Fibroblast of lung (primary cell): ENCODE data around the gene SPHK2. TPM values are rescaled to one million over a fixed set of nuclear protein-coding genes. Genes with fewer than 3 reads are reported as not detected.

ENCODE experiments used
- DNase-seq, 2 donors: peaks; one replicate each; pipeline versions ENCODE4 v3.0.0 to v3.0.0-alpha.2; 2010; ENCODE audit warnings: low read depth in 2 of 2
- H2AFZ ChIP-seq: 2 replicates; pipeline ENCODE4 v1.5.1; 2012; ENCODE audit warnings: low read length, control low read depth, inconsistent platforms
- H3K27ac ChIP-seq: 2 replicates; pipeline ENCODE4 v1.5.1; 2011; ENCODE audit warnings: low read length, control low read depth; ENCODE audit not compliant: insufficient read depth
- H3K27me3 ChIP-seq: 2 replicates; pipeline ENCODE4 v1.5.1; 2011; ENCODE audit warnings: mild to moderate bottlenecking, low read length; ENCODE audit not compliant: control insufficient read depth, insufficient read depth
- H3K36me3 ChIP-seq: 2 replicates; pipeline ENCODE4 v1.5.1; 2011; ENCODE audit warnings: low read length; ENCODE audit not compliant: control insufficient read depth, insufficient read depth
- H3K4me1 ChIP-seq: 2 replicates; pipeline ENCODE4 v1.5.1; 2011; ENCODE audit warnings: low read length; ENCODE audit not compliant: control insufficient read depth, insufficient read depth; ENCODE audit errors: extremely low read depth
- H3K4me2 ChIP-seq: 2 replicates; pipeline ENCODE4 v1.5.1; 2011; ENCODE audit warnings: low read length, control low read depth; ENCODE audit not compliant: insufficient read depth; ENCODE audit errors: extremely low read depth
- H3K4me3 ChIP-seq, 4 experiments: fragments of 200-600 bp in 1 of 4; sonication (generic) in 1 of 4; replicated peaks in 1 of 4; 2 replicates each; pipeline ENCODE4 v1.5.1; 2011 to 2016; ENCODE audit warnings: low read length in 4 of 4, low read depth in 3 of 4, mild to moderate bottlenecking in 3 of 4, control low read depth in 2 of 4, inconsistent platforms in 1 of 4, mixed read lengths in 1 of 4; ENCODE audit not compliant: insufficient read depth in 1 of 4; ENCODE audit errors: control extremely low read depth in 1 of 4
- H3K79me2 ChIP-seq: 2 replicates; pipeline ENCODE4 v1.5.1; 2012; ENCODE audit warnings: mild to moderate bottlenecking, low read length, inconsistent platforms; ENCODE audit not compliant: control insufficient read depth, insufficient read depth
- H3K9ac ChIP-seq: 2 replicates; pipeline ENCODE4 v1.5.1; 2011; ENCODE audit warnings: mild to moderate bottlenecking, low read length, control low read depth; ENCODE audit not compliant: insufficient read depth
- H3K9me3 ChIP-seq: 2 replicates; pipeline ENCODE4 v1.5.1; 2012; ENCODE audit warnings: low read depth, low read length; ENCODE audit not compliant: control insufficient read depth, insufficient read depth
- H4K20me1 ChIP-seq: 2 replicates; pipeline ENCODE4 v1.5.1; 2011; ENCODE audit warnings: low read length; ENCODE audit not compliant: control insufficient read depth, insufficient read depth; ENCODE audit errors: extremely low read depth
- CTCF ChIP-seq, 2 donors: IDR thresholded peaks in 1 of 2; conservative IDR thresholded peaks in 1 of 2; 1 replicate in 1 of 2; 2 replicates in 1 of 2; pipeline ENCODE4 v1.5.1; 2011 to 2012; ENCODE audit warnings: low read length in 2 of 2, control low read depth in 1 of 2, inconsistent platforms in 1 of 2, low read depth in 1 of 2, mild to moderate bottlenecking in 1 of 2
- EZH2 ChIP-seq: IDR thresholded peaks from 2 replicates; pipeline ENCODE4 v1.5.1; 2012; ENCODE audit warnings: low read length, control low read depth, mild to moderate bottlenecking; ENCODE audit errors: missing control alignments
- polyA plus RNA-seq, 2 donors: library from polyadenylated mRNA; depleted of rRNA in 1 of 2; stranded (reverse) in 1 of 2; unstranded in 1 of 2; fragments of >200 nt; gene quantifications; 2 replicates each; pipeline ENCODE4 v1.2.1, GENCODE V29; 2011 to 2012; ENCODE audit warnings: missing spikeins in 1 of 2
- total RNA-seq: library from RNA; depleted of rRNA; stranded (reverse); fragments of >200 nt; gene quantifications from 2 replicates; pipeline ENCODE4 v1.2.1, GENCODE V29; 2014

Gene SPHK2
- total and polyA plus RNA-seq, 2 donors (not counting 1 experiment from before 2014, with no cell fraction given) = 3.4 to 9.6 TPM

DNA sequence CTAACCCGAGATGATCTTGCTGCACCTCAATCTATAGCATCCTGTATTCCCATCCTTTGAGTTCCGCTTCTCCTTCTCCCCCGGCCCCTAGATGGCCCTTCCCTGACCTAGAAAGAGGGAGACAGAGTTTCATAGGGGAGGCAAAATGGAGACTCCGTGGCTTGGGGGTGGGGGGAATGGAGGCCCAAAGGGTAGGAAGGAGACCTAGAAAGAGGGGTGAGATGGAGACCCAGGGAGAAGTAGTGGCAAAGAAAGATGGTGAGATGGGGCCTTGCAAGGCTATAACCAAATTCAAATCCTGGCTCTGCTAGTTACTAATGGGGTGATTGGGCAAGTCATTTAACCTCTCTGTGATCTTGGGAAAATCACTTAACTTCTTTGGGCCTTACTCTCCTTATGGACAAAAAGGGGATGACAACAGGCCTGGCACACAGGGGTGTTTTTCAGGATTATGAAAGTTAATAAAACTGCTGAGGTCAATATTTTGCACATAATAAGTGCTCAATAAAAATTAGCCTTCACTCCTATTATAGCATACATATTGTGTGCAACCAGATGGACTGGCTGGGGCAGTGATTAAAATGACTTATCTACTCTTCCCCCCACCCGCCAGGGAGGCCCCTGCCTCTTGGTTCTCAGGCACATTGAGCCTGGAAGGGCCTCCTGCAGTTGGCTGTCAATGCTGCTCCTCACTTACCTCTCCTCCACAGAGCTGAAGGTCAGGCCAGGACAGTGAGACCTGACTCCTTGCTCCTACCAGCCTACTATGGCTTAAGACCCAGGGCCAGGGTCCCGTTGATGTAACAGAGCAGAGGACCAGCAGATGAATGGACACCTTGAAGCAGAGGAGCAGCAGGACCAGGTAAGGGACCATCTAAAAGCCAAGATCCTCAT lies 633 bp downstream of the SPHK2 start:
- peak in 1 of 2 donors; percentile 48 for DNase-seq
- TF ChIP-seq CTCF (conservative IDR thresholded peaks at IDR 0.05 in 1 of 2, IDR thresholded peaks at IDR 0.05 in 1 of 2; ENCODE audit: low read depth in 1 of 2, low read length in 2 of 2) = no peak
- TF ChIP-seq EZH2 = no peak

GRCh38 chr19:48623556-48624066 lies 4.3 kb downstream of the SPHK2 start:
- Histone ChIP-seq H3K4me2 (peak overlapping the region; percentile 97), H3K4me3 (peak overlapping the region; percentile 38 to 77 (median 48)), H3K36me3 (peaks cover 2% of the 10 kb centered on the region), H2AFZ (peak overlapping the region; percentile 85), H3K27me3 (no peaks in the 10 kb centered on the region), H3K4me1 (peaks cover 7% of the 10 kb centered on the region), H3K9me3 (no peaks in the 10 kb centered on the region), H3K9ac (peak overlapping the region; percentile 44), H4K20me1 (no peaks in the 10 kb centered on the region), H3K79me2 (peaks cover 6% of the 10 kb centered on the region), H3K27ac (peak overlapping the region; percentile 67)
- TF ChIP-seq CTCF (conservative IDR thresholded peaks at IDR 0.05 in 1 of 2, IDR thresholded peaks at IDR 0.05 in 1 of 2; ENCODE audit: low read depth in 1 of 2, low read length in 2 of 2) = no peak
- no peak for TF ChIP-seq EZH2
- DNase-seq = no peak

More for the DNA sequence above, 633 bp downstream of the SPHK2 start:
- peak overlapping the region; percentile 65 for H2AFZ ChIP-seq
- H3K79me2 ChIP-seq = peaks cover 37% of the 10 kb centered on the region
- peaks cover 25% of the 10 kb centered on the region for H3K36me3 ChIP-seq
- peaks cover 19% of the 10 kb centered on the region for H3K4me1 ChIP-seq
- H3K4me2 ChIP-seq = peak overlapping the region; percentile 94
- H3K9me3 ChIP-seq = no peaks in the 10 kb centered on the region
- peak overlapping the region; percentile 58 to 94 (median 72) for H3K4me3 ChIP-seq
- H4K20me1 ChIP-seq = peaks cover 2% of the 10 kb centered on the region
- H3K9ac ChIP-seq = peak overlapping the region; percentile 78
- H3K27me3 ChIP-seq = no peaks in the 10 kb centered on the region
- peak overlapping the region; percentile 88 for H3K27ac ChIP-seq

- Histone ChIP-seq H3K27me3 (no peaks in the 10 kb centered on the region), H3K9me3 (no peaks in the 10 kb centered on the region), H3K27ac (peak overlapping the region; percentile 67), H3K4me2 (peak overlapping the region; percentile 97), H3K36me3 (peaks cover 2% of the 10 kb centered on the region), H3K4me3 (peak overlapping the region; percentile 48 to 77 (median 55)), H2AFZ (peak overlapping the region; percentile 85), H4K20me1 (no peaks in the 10 kb centered on the region), H3K9ac (peak overlapping the region; percentile 59), H3K4me1 (peaks cover 7% of the 10 kb centered on the region), H3K79me2 (peaks cover 2% of the 10 kb centered on the region)
- peak; percentile 97 for DNase-seq
- TF ChIP-seq EZH2 = no peak
- no peak for TF ChIP-seq CTCF (conservative IDR thresholded peaks at IDR 0.05 in 1 of 2, IDR thresholded peaks at IDR 0.05 in 1 of 2; ENCODE audit: low read depth in 1 of 2, low read length in 2 of 2)
Observed at GRCh38 chr19:48624067-48624594, 4.8 kb downstream of the SPHK2 start.
